Activated T-cell treated with anti-CD3 and anti-CD28 coated beads, Interleukin-2, amount 50 U/mL, for 1 hour (primary cell): ENCODE results near the gene KCMF1.

ENCODE experiments used
- DNase-seq: peaks from one replicate; pipeline ENCODE4 v3.0.0-alpha.2; 2020

KCMF1 gene

DNA sequence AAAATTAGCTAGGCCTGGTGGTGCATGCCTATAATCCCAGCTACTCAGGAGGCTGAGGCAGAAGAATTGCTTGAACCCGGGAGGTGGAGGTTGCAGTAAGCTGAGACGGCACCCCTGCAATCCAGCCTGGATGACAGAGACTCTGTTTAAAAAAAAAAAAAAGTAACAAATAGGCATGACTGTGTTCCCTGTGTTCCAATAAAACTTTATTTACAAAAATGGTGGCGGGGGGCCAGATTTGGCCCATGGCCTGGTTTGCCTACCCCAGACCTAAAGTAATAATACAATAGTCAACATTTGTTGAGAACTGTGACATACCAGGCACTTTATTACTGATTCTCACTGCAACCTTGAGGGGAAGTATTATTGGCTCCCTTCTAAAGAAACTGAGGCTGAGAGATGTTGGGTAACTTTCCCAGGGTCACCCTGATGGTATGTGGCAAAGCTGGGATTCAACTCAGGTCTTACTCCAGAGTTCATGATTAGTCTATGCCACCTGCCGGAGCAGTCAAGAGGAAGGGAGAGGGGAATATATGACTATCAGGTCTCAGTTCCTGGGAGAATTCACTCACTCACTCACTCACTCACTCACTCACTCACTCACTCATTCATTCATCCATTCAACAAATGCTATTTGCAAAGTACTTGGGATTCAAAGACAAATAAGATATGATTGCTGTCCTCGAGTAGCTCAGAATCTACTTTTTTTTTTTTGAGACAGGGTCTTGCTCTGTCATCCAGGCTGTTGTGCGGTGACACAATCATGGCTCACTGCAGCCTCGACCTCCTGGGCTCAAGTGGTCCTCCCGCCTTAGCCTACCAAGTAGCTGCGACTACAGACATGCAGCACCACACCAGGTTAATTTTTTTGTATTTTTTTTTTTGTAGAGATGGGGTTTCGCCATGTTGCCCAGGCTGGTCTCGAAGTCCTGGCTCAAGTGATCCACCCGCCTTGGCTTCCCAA lies 14.3 kb upstream of the KCMF1 start:
- DNase-seq, result no peak

GRCh38 chr2:84957771-84958134 lies 13.2 kb upstream of the KCMF1 start:
- DNase-seq, result no peak

- no peak for DNase-seq
Measured at GRCh38 chr2:84958135-84959059, 12.6 kb upstream of the KCMF1 start.

DNA sequence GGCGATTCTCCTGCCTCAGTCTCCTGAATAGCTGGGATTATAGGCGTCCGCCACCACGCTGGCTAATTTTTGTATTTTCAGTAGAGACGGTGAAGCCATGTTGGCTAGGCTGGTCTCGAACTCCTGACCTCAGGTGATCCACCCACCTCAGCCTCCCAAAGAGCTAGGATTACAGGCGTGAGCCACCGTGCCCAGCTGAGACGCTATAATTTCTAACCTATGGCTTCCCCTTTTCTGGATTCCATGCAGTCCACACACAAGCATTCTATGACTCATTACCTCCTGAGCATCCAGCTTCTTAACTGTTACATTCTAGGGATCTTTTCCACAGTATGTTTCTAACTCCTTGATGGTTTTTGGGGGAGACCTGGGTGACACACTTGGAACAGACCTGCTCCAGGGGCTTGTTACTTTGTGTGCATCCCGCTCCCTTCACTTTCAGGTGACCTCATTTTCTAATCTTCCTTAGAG lies 11.8 kb upstream of the KCMF1 start:
- DNase-seq, result no peak

GRCh38 chr2:84959566-84960506 lies 11.1 kb upstream of the KCMF1 start:
- no peak for DNase-seq

- DNase-seq, result no peak
Measured at GRCh38 chr2:84962917-84963316, 8.0 kb upstream of the KCMF1 start.

GRCh38 chr2:84963323-84963691 lies 7.7 kb upstream of the KCMF1 start:
- DNase-seq, result no peak

GRCh38 chr2:84963692-84964405 lies 7.1 kb upstream of the KCMF1 start:
- DNase-seq, result no peak

- DNase-seq, result no peak
Measured at GRCh38 chr2:84964406-84965191, 6.4 kb upstream of the KCMF1 start.

GRCh38 chr2:84965192-84965516 lies 5.8 kb upstream of the KCMF1 start:
- DNase-seq, result no peak

- no peak for DNase-seq
Measured at GRCh38 chr2:84965827-84966226, 5.1 kb upstream of the KCMF1 start.

GRCh38 chr2:84966731-84967130 lies 4.2 kb upstream of the KCMF1 start:
- DNase-seq, result no peak

- no peak for DNase-seq
Measured at GRCh38 chr2:84969511-84970209, 1.3 kb upstream of the KCMF1 start.

DNA sequence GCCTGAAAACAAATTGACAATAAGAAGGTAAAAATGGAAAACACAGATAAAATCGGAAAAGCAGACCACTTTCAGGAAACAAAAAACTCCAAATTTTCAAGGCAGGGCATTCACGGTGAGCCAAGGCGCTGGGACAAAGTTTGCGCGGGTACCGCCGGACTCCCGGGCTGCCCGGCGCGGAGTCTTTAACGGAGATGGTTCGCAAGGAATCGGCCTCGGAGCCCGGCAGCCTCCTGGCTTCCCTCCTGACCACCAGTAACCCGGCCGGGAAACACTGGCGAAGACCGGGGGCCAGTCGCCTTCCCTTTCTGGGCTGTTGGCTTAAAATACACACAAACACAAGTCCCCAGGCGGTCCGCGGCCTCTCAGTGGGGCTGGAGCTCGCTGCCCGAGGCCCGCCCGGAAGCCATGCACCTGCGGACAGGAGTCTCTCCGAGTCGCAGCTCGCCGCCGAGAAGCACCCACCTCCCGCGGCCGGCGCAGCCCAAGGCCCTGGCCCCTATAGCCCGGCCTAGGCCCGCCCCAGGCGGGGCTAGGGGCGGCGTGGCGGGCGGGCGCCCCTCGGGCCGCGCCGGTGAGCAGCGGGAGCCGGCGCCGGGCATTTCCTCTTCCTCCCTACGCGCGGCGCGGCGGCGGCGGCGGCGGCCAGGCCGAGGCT lies 622 bp upstream of the KCMF1 start:
- peak; percentile 67 for DNase-seq

DNA sequence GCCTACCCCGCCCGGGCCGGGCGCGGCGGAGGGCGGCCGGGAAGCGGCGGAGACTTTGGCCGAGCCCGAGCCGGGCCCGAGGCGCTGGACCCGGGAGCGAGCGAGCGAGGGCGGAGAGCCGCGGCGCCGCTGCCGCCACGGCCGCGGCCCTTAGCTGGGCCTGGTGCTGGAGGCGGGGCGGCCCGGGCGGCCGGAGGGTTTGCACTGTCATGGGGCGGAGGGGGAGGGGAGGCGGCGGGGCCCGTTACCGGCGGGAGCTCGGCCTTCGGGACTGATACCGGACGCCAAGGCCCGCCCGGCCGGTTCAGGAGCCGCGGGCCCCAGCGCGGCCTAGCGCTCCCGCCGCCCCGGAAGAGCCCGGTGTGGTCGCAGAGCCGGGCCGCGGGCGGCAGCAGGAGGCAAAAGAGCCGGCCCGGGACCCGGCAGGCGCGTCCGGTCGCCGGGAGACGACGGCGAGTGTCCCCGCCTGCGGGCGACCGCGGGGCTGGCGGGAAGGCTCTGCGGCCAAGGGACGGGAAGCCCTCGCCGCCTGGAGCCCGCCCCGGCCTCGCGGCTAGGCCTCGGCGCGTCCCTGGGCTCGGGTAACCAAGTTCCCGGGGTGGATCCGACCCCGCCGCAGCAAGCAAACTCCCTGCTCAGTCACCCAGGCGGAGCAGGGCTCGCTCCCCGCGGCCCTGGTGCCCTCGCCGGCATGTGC lies 697 bp downstream of the KCMF1 start:
- peak; percentile 81 for DNase-seq

GRCh38 chr2:84972207-84972783 lies 1.3 kb downstream of the KCMF1 start:
- no peak for DNase-seq

- no peak for DNase-seq
Measured at GRCh38 chr2:84972932-84973331, 2.0 kb downstream of the KCMF1 start.

- no peak for DNase-seq
Measured at GRCh38 chr2:84980263-84980983, 9.5 kb downstream of the KCMF1 start.
